ENCODE data around the gene MARCHF5. TPM values are rescaled to one million over a fixed set of nuclear protein-coding genes. Genes with fewer than 3 reads are reported as not detected.
A peak's percentile ranks its signal among the peaks of the same experiment; 100 is the strongest.

Gene MARCHF5
- total RNA-seq, 1 experiment from 2014 or later: 17.6 TPM

- Mint-ChIP-seq H3K4me1 (peaks cover 4 to 8% of the 10 kb centered on the region in 2 experiments; a peak in 3 of 4 replicates), H3K27me3 (ENCODE audit: low read depth) (no peaks in the 10 kb centered on the region), H3K27ac (peak overlapping the region in 1 of 3 experiments; percentile 60; a peak in 1 of 7 replicates), H3K36me3 (ENCODE audit: insufficient read depth in 1 of 3, low read depth in 3 of 3) (peaks cover 5 to 30% (median 12%) of the 10 kb centered on the region in 3 experiments; a peak in 6 of 7 replicates), H3K9me3 (no peaks in the 10 kb centered on the region), H3K4me3 (no peak overlapping the region)
- no peak overlapping the region for H2BK15ac ChIP-seq (ENCODE audit: low read depth, low read length)
- TF ChIP-seq CTCF (conservative IDR thresholded peaks at IDR 0.05): no peak
- no peak overlapping the region for H3K18ac ChIP-seq (ENCODE audit: insufficient read length, low read depth, low read length)
- no peak overlapping the region for H3K9ac ChIP-seq (ENCODE audit: extremely low read depth, insufficient read length, low read length)
- no peak overlapping the region for H3T11ph ChIP-seq (ENCODE audit: low read length)
- no peak overlapping the region for H3K56ac ChIP-seq (ENCODE audit: insufficient read length, low read depth, low read length)
- H3K79me2 ChIP-seq (ENCODE audit: insufficient read depth, low read length): peaks cover 5% of the 10 kb centered on the region; the same call in 1 of the 2 replicates
- H4K5ac ChIP-seq (ENCODE audit: insufficient read length, low read depth, low read length): no peak overlapping the region
- no peak overlapping the region for H2BK120ac ChIP-seq (ENCODE audit: low read depth, low read length, poor library complexity, severe bottlenecking)
- no peak overlapping the region for H2AFZ ChIP-seq (ENCODE audit: low read length)
- H2BK5ac ChIP-seq (ENCODE audit: insufficient read length, low read length): no peak overlapping the region
- H3K4ac ChIP-seq (ENCODE audit: low read depth, low read length): no peak overlapping the region
- no peak overlapping the region for H4K8ac ChIP-seq (replicated peaks; ENCODE audit: insufficient read length, low read depth, low read length)
- H3K23me2 ChIP-seq (ENCODE audit: insufficient read length, low read depth, low read length, poor library complexity, severe bottlenecking): no peaks in the 10 kb centered on the region
- H3K27me3 ChIP-seq (ENCODE audit: insufficient read depth, low read length): no peaks in the 10 kb centered on the region
- DNase-seq: no peak
- no peaks in the 10 kb centered on the region; the same call in 1 of the 2 replicates for H3K4me1 ChIP-seq (ENCODE audit: insufficient read depth, low read length)
- no peaks in the 10 kb centered on the region for H4K20me1 ChIP-seq (ENCODE audit: control insufficient read depth, insufficient read depth, insufficient read length)
- no peaks in the 10 kb centered on the region for H3K9me3 ChIP-seq (ENCODE audit: control insufficient read depth, low read depth, low read length)
- H2BK12ac ChIP-seq (ENCODE audit: insufficient read length, low read depth, low read length): no peak overlapping the region
- no peak overlapping the region for H3K14ac ChIP-seq (ENCODE audit: insufficient read depth, low read length)
- no peak overlapping the region for H2AK5ac ChIP-seq (ENCODE audit: insufficient read length, low read length)
- H4K91ac ChIP-seq (ENCODE audit: insufficient read length, low read depth, low read length): no peak overlapping the region
- H3K27ac ChIP-seq (ENCODE audit: insufficient read length, low read depth, low read length): no peak overlapping the region
- no peak overlapping the region for H2BK20ac ChIP-seq (ENCODE audit: low read depth, low read length, poor library complexity, severe bottlenecking)
- WGBS (ENCODE audit: extremely low coverage, insufficient read length, low lambda C conversion rate): no CpG with 5 or more reads among the region's 2 CpGs
- H3K23ac ChIP-seq (ENCODE audit: insufficient read length, low read depth, low read length): no peak overlapping the region
- no peak overlapping the region for H3K4me2 ChIP-seq (ENCODE audit: insufficient read depth, insufficient read length, low read length)
- peaks cover 7% of the 10 kb centered on the region for H3K79me1 ChIP-seq (ENCODE audit: insufficient read depth, low read depth, low read length, poor library complexity, severe bottlenecking)
Measured at GRCh38 chr10:92323079-92323478, 32.1 kb downstream of the MARCHF5 start.

Data from H9 (cell line).